ENCODE data around the gene F3.

Gene F3

DNA sequence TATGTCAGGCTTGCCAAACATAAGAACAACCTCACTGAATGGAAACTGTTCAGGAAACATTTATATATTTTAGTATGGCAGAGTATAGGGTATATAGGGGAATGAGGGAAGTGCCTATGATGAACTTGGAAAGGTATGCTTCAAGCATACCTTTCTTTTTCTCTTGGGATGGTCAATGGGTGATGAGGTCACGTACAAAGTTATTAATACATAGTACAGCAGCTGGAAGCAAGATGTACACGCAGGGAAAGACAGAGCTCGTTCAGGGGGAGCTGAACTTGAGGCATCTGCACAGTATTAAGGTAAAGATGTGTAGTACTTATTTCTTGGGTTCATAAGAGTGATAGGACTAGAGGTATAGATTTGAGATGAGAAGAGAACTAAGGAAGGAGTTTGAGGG lies 61.9 kb downstream of the F3 start:
- in situ Hi-C loops (cut with HindIII; ENCODE audit: low sequenced_read_pairs) = no loop called here
